Measurements from ENCODE around the gene IGFALS. TPM values are rescaled to one million over a fixed set of nuclear protein-coding genes. Genes with fewer than 3 reads are reported as not detected.
A peak's percentile ranks its signal among the peaks of the same experiment; 100 is the strongest.

Gene IGFALS
- polyA plus RNA-seq, 5 donors: 1.1 to 4.2 (median 2.4) TPM

DNA sequence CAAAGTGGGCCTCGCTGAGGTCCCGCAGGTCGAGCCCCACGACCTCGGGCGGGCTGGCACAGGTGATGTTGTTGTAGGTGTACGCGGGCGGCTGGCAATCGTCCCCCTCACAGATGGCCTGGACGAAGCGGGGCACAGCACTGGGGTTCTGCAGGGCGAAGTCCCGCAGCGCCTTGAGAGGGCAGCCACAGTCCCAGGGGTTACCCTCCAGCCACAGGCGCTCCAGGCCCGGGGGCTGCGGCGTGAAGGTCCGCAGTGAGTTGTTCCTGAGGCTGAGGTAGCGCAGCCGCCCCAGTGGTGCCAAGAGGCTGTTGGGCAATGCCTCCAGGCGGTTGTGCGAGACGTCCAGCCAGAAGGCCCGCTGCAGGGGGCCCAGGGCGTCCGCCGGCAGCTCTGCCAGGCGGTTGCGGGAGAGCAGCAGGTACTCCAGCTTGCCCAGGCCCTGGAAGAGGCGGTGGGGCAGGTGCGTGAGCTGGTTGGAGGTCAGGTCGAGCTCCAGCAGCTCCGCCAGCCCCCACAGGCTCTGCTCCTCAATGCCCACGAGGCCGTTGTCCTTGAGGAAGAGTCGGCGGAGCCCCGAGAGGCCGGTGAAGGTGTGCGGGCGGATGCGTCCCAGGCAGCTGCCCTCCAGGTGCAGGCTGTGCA, 2.8 kb downstream of the IGFALS start:
- DNase-seq: no peak

DNA sequence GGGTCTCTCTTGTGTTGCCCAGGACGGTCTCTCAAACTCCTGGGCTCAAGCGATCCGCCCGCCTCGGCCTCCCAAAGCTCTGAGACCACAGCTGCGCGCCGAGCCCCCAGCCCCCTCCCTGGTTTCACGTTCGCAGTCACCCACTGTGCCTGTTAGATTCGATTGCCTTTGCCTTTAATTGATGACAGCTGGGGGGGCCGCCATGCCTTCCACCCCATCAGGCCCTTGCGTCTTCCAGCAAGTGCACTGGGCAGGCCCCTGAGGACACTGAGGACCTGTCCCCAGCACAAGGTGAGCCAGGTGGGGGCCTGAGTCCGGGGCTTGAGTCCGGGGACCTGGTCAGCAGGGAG, 3.3 kb downstream of the IGFALS start:
- DNase-seq: no peak

DNA sequence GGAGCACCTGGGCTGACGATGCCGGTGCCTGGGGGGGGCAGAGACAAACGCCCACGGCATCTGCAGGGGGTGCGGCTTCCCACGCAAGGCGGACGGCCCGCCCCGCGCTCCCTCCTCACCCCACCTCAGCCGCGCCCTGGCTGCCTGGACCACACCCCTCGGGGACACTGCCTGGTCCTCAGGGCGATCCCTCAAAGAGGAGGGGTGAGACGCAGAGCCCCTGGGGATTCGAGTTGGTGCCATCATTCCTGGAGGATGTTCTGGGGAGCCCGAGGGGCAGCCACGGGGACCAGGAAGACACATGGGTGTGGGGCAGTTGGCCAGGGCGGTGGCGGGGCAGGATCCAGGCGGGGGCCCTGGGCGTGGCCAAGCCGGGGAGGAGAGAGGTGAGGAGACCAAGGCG, 3.9 kb downstream of the IGFALS start:
- no peak for DNase-seq

DNA sequence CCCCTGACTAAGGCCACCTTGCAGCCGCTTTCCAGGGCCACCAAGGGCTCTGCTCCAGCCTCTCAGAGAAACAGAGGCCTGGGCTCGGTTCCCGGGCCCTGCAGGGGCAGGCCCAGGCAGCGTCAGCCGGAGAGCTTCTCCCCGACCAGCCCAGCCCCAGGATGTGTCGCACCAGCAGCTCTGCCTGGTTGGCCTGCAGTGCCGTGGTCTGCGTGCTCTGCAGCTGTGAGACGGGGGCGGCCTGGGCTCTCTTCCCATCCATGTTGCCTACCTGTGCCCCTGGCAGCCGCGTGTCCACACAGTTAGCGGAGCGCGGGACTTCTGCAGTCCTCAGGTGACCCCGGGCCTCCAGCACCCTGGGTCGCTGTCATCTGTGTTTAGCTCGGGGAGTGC, 4.8 kb downstream of the IGFALS start:
- DNase-seq: no peak

GRCh38 chr16:1788095-1788707, 5.3 kb downstream of the IGFALS start:
- no peak for DNase-seq

DNA sequence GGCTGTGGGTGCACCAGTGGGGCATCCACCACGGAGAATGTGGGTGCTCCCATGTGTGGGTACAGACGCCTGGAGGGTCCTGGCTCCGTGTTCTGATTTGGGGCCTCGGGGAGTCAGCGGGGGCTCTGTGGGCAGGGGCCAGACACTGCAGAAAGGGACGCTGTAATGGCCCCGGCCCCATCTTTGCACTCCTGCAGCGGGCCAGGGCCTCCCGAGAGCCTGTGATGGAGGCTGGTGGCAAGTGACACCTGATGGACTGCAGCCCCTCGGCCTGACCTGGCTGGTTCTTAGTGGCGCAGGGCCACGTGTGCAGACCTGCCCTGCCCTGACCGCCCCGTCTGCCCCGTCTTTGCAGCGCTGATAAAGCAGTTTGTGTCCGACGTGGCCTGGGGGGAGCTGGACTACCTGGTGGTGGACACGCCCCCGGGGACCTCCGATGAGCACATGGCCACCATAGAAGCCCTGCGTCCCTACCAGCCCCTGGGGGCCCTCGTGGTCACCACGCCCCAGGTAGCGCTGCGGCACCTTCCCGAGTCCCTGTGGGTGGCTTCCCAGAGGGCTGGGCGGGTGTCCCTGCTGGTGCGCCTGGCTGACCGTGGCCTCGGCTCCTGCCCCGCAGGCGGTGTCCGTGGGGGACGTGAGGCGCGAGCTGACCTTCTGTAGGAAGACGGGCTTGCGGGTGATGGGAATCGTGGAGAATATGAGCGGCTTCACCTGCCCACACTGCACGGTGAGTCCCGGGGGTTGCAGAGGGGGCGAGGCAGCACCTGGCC, 6.0 kb downstream of the IGFALS start:
- no peak for DNase-seq

- no peak for DNase-seq
These were observed 6.5 kb downstream of the IGFALS start for GRCh38 chr16:1787056-1787321.

DNA sequence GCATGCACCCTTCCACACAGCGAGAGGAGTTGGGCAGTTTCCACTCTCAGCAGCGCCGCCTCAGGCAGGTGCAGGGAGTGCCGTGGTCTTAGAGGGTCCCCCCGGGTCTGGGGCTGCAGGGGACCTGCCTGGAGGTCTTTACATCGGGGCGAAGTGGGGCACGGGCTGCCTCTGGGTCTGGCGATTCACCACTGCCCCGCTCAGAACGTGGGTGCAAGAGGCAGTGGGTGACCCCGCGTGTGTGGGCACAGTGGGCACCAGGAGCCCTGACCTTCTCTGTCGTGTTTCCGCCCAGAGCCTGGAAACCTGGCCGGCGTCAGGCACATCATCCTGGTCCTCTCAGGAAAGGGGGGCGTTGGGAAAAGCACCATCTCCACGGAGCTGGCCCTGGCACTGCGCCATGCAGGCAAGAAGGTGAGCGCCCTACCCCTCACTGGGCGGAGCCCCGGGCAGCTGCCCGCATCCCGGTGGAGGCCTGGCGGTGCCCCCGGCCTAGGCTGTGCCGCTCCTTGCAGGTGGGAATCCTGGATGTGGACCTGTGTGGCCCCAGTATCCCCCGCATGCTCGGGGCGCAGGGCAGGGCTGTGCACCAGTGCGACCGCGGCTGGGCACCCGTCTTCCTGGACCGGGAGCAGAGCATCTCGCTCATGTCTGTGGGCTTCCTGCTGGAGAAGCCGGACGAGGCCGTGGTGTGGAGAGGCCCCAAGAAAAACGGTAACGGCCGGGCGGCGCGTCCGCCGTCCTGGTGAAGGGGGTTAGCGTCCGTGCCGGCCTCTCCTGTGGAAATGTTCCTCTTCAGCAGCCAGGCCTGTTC, 7.1 kb downstream of the IGFALS start:
- DNase-seq: no peak

DNA sequence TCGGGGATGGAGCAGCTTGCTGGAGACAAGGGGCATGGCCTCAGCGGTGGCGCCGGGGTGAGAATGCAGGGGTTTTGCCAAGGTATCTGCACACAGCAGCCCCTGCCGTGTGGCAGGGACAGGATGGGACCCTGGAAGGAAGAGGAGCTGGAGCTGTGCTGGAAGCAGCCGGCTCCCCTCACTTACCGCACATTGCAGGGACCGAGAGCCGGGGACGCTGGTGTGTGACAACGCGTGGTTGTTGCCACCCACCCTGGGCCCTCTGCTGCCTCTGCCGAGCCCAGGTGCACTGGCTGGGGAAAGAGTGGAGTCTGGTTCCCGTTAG, 7.7 kb downstream of the IGFALS start:
- DNase-seq: no peak

- DNase-seq: no peak
These were observed 8.3 kb downstream of the IGFALS start for GRCh38 chr16:1784977-1785845.

DNA sequence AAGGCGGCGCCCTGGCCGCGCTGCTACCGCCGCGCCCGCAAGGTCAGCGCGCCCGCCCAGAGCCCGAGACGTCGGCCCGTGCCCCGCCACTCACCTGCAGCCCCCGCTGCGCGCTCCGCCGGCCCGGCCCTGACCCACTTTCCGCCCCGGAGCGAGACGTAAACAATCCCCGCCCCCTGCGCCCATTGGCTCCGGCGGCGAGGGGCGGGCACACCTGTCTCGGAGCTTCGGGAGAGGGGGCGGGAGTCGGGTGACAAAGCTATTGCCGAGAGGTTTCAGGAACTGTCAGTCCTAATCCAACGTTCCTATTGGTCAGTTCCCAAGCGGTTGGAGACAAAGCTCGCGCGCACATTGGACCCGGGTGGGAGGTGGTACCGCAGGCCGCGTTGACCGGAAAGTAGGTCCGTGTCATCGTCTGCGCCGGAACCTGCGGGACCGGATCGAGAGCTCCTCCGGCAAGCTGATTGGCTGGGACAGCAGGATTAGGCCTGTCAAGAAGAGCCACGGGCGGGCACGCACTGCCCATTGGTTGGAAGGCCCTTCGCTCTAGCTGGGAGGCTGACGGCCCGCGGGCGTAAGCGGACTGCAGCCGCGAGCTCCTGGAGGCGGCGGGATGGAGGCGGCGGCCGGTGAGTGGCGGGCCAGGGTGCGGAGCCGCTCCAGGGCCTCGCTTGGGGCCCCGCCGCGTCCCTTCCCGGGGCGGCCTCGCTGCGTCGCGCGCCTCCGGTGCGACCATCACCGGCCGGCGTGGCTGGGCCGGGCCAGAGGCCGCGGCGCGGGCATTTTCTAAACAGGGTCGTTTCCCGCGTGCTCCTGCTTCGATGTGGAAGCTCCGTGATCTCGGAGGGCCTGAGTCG, 10.9 kb downstream of the IGFALS start, which contains the start of the genes NUBP2 and SPSB3:
Gene NUBP2 (plus strand): TSS at position 553 of the 857 bp plus-strand sequence. CDS start 61 bp downstream, at position 614.
Gene SPSB3 (minus strand): TSS at position 164 of the 857 bp plus-strand sequence. CDS start 1,088 bp downstream, outside the sequence.
- DNase-seq: peak; percentile 99 to 100

DNA sequence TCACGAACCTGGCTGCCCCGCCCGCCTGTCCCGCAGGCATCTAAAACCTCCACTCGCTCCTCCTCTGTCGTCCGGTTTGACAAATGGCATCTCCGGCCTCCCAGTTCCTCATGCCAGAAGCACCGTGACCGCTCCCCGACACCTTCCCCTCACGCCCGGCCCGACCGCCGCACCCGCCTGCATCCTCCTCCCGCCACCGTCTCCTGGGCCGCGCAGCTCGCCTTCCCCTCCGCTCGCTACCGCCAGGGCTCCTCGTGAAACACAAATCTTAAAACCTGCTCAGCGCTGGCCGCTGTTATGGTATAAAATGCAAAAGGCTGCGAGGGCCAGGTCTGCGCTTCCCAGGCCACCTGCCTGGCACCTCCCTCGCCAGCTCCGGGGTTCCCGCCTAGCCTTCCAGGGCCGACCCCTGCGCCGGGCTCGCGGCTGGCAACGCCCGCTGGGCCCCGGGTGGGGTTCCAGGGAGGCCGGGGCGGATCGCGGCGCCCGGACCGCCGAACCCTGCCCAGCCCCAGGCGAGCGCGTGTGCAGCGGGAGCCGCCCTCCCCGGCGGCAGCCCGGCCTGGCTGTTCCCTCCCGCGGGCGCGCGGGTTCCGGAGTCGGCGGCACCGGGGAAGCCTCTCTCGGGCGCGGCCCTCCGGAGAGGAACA, 11.6 kb downstream of the IGFALS start:
- DNase-seq: no peak

DNA sequence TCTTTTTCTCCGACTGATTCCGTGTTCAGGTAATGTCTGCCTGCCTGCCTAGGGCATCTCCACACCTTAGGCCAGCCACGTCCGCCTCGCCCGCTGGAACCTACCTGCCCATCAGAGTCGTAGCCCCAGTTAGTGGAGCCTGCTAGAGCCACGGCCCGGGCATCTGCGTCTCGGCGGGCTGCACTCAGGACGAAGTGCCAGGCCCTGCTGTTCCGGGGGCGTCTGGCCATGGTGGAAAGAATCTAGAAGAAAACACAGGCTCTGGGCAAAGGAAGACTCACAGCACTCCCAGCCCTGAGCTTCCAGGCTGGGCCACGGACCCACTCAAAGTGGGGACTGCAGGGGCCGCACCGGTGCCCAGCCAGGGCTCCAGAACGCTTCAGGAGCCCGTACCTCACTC, 12.3 kb downstream of the IGFALS start:
- DNase-seq: no peak

- DNase-seq: no peak
These were observed 12.8 kb downstream of the IGFALS start for GRCh38 chr16:1780677-1781072.

DNA sequence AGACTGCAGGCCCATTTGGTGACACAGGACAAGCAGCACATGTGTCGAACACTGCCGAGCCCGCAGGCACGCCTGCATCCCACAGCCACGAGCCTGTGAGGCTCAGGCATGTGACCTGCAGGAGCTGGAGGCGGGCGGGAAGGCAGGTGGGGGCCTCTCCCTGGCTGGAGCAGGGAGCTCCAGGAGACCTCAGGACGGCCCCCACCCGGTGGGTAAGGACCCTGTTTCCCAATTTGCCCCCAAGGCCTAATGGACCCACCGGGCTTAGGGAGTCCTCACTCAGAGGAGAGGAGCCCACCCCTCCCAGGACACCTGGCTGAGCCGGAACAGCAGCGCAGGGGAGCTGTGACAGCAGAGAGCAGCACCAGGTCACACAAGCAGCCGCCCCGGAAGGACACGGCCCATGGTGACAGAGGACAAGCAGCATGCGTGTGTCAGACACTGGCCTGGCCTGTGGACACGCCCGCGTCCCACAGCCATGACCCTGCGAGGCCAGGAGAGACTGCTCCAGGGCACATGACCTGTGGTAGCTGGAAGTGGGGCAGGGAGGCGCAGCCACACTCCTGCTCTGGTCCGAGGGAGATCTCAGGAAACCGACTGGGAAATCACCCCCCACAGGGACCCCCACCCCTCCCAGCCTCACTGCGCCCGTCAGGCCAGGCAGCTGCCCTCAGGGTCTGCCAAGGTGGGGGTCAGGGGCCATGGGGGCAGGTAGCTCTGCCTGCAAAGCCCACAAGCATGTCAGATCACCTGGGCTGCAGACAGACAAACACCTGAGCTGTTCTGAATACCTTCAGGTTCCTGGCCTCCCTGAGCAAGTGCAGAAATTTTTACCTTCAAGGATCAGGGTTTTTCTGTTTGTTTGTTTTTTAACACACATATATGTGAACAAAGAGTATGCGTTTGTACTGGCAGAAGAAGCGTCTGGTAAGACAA, 13.5 kb downstream of the IGFALS start:
- no peak for DNase-seq

DNA sequence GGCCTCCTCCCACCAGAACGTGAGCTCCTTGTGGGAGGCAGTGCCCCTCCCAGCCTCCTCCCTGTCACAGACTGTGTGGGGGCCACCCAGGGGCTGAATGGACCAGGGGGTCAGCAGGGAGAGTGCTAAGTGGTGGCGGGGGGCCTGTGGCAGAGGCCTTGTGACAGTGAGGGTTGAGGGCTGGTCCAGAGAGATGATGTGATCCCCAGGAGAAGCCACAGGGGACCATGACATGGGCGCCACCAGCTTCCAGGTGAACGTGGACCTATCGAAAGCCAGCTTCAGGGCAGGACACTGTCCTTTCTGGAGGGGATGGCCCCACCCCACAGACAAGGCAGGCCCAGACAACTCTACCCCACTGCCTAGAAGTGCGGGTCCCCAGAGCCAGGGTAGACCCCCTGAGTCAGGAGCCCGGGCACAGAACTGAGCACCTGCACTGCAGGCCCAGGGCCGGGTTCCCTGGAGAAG, 14.2 kb downstream of the IGFALS start:
- no peak for DNase-seq

DNA sequence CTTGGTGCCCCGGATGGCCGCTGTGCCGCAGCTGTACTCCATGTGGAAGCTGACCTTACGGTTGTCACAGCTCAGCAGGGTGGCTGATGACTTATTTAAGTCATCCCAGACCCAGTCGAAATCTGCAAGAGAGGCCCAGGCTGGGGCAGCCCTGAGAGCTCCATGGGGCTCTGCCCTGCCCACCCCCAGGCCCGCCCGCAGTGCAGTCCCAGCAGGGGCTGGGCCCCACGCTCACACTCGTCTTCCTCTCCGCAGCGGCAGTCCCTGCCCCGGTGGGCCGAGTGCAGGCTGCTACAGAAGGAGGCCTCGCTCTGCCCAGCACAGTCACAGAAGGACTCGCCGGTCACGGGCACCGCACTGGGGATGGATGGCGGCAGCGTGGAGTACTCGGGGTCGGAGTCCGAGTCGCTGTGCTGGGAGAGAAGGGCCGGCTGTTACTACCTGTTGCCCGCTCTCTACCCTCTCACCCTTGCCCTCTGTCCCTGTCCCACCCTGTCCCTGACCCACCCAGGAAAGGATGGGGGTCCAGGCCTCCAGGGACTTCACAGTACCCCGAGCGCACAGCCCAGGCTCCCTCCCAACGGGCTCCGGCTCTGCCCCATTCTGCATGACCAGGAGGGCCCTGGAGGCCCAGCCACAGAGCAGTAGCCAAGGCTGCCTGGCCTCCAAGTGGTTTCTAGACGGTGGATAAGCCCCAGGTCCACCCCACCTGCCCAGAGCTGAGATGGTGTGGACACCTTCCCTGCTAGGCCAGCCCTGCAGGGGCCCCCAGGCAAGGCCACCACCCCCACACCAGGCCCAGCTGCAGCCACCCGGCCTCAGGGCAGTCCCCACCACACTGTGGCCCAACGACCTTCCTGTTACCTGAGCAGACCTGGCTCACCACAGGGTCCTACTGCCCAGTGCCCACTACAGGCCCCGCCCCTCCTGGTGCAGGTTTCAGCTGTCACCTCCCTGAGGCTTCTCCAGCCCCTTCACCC, 15.0 kb downstream of the IGFALS start:
- DNase-seq: no peak

Data from right lung (tissue), 5 donors.